Measurements from ENCODE around the gene NTM.

DNA sequence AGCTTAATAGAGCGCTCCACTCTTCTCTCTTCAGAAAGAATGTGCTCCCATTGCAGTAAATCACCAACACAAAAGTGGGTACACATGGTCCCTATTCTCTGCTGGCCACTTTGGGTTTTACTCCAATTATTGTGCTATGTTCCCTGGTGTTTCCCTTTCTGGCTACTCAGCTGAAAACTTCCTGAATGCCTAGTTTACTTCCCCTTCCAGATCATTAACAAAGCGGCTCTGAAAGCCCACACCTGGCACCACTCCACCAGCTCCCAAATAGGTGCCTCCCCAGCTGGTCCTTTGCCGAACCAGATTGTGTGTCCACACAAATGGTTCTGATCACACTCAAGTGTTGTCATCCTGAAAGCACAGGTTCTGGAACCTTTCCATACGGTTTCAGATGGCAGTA is 443.7 kb downstream of the NTM start:
- TF ChIP-seq, protein P1, sequence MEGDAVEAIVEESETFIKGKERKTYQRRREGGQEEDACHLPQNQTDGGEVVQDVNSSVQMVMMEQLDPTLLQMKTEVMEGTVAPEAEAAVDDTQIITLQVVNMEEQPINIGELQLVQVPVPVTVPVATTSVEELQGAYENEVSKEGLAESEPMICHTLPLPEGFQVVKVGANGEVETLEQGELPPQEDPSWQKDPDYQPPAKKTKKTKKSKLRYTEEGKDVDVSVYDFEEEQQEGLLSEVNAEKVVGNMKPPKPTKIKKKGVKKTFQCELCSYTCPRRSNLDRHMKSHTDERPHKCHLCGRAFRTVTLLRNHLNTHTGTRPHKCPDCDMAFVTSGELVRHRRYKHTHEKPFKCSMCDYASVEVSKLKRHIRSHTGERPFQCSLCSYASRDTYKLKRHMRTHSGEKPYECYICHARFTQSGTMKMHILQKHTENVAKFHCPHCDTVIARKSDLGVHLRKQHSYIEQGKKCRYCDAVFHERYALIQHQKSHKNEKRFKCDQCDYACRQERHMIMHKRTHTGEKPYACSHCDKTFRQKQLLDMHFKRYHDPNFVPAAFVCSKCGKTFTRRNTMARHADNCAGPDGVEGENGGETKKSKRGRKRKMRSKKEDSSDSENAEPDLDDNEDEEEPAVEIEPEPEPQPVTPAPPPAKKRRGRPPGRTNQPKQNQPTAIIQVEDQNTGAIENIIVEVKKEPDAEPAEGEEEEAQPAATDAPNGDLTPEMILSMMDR (IDR thresholded peaks at IDR 0.05) = no peak
- TF ChIP-seq EP300 (IDR thresholded peaks at IDR 0.05) = no peak
